Calu3 (cell line): ENCODE results near the gene TDRD10. TPM values are rescaled to one million over a fixed set of nuclear protein-coding genes. Genes with fewer than 3 reads are reported as not detected.

Experiments
- BruUV-seq: library from RNA; stranded (reverse); fragments of 400-500 nt; replicated peaks from 2 replicates; lab custom pipeline; 2021; lab: Mats Ljungman, UMichigan
- CTCF ChIA-PET: fragments of 300-600 bp; sonication (Branson Sonifier 250); formaldehyde crosslinking; loops from one replicate; lab custom pipeline; 2022; ENCODE audit warnings: antibody characterized with exemption; lab: Charles Lee
- DNase-seq: peaks from one replicate; pipeline ENCODE4 v3.0.0; 2022
- H3K27ac Mint-ChIP-seq: one replicate; pipeline ENCODE4 v1.8.0; 2022; ENCODE audit warnings: mixed read lengths; ENCODE audit not compliant: unreplicated experiment
- H3K27me3 Mint-ChIP-seq: one replicate; pipeline ENCODE4 v1.8.0; 2022; ENCODE audit warnings: mixed read lengths; ENCODE audit not compliant: unreplicated experiment
- H3K36me3 Mint-ChIP-seq: one replicate; pipeline ENCODE4 v1.8.0; 2022; ENCODE audit warnings: mild to moderate bottlenecking, moderate library complexity, mixed read lengths; ENCODE audit not compliant: insufficient read depth, unreplicated experiment
- H3K4me1 Mint-ChIP-seq: one replicate; pipeline ENCODE4 v1.8.0; 2022; ENCODE audit warnings: mild to moderate bottlenecking, low read depth, mixed read lengths; ENCODE audit not compliant: unreplicated experiment
- H3K4me3 Mint-ChIP-seq: one replicate; pipeline ENCODE4 v1.8.0; 2022; ENCODE audit warnings: mild to moderate bottlenecking, low read depth, moderate library complexity, mixed read lengths; ENCODE audit not compliant: unreplicated experiment
- H3K9me3 Mint-ChIP-seq: one replicate; pipeline ENCODE4 v1.8.0; 2022; ENCODE audit warnings: low read depth, mixed read lengths; ENCODE audit not compliant: unreplicated experiment
- intact Hi-C: fragments of 100-400 bp; cut with micrococcal nuclease; formaldehyde crosslinking; loops from one replicate; pipeline ENCODE4 v1.10.0; 2022; ENCODE audit not compliant: unreplicated experiment
- total RNA-seq: library from RNA; stranded (reverse); gene quantifications from 2 replicates; pipeline ENCODE4 v1.2.3, GENCODE V29; 2022
- TF ChIP-seq, protein P1 (sequence below): fragments of 200-600 bp; IDR thresholded peaks from one replicate; pipeline ENCODE4 v1.8.0; 2022; ENCODE audit warnings: antibody characterized with exemption; ENCODE audit not compliant: unreplicated experiment

The TDRD10 gene
- total RNA-seq, 1 experiment from 2014 or later = not detected

DNA sequence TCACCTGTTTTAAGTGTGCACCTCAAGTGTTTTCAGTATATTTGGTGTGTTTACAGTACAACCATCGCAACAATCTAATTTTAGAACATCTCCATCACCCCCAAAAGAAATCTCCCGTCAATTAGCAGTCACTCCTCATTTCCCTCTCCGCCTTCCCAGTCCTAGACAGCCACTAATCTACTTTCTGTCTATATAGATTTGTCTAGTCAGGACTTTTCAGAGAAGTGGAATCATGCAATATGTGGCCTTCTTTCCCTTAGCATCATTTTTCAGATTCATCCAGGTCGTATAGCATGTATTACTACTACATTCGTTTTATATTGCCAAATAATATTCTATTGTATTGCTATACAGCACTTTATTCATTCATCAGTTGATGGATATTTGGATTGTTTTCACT is 1.9 kb downstream of the TDRD10 start:
- H3K27me3 Mint-ChIP-seq = peaks cover 89% of the 10 kb centered on the region
- BruUV-seq = no TSS peak
- H3K4me1 Mint-ChIP-seq = no peaks in the 10 kb centered on the region
- DNase-seq = no peak
- TF ChIP-seq, protein P1, sequence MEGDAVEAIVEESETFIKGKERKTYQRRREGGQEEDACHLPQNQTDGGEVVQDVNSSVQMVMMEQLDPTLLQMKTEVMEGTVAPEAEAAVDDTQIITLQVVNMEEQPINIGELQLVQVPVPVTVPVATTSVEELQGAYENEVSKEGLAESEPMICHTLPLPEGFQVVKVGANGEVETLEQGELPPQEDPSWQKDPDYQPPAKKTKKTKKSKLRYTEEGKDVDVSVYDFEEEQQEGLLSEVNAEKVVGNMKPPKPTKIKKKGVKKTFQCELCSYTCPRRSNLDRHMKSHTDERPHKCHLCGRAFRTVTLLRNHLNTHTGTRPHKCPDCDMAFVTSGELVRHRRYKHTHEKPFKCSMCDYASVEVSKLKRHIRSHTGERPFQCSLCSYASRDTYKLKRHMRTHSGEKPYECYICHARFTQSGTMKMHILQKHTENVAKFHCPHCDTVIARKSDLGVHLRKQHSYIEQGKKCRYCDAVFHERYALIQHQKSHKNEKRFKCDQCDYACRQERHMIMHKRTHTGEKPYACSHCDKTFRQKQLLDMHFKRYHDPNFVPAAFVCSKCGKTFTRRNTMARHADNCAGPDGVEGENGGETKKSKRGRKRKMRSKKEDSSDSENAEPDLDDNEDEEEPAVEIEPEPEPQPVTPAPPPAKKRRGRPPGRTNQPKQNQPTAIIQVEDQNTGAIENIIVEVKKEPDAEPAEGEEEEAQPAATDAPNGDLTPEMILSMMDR = no peak
- CTCF ChIA-PET = no interaction called here
- H3K27ac Mint-ChIP-seq = no peak overlapping the region
- no peaks in the 10 kb centered on the region for H3K9me3 Mint-ChIP-seq
- no peaks in the 10 kb centered on the region for H3K36me3 Mint-ChIP-seq
- H3K4me3 Mint-ChIP-seq = no peak overlapping the region
- intact Hi-C loops = no loop called here

DNA sequence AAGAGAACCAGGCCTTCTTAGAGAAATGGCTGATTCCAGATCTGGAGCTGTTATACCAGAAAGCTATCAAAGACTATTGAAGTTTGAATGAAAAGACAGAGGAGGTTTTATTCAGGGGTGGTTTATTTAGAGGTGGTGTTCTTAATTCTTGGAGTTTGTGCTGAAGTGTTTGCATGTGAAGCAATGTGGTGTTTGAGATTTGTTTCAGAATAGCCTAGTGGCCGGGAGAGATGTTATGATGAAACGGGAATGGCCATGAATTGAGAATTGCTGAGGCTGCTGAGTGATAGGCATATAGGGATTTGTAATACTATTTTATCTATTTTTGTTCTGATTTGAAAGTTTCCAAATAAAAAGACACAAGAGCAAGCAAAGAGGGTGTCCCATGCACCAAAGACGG is 10.7 kb downstream of the TDRD10 start:
- intact Hi-C loops = no loop called here
- Mint-ChIP-seq H3K4me1 (no peaks in the 10 kb centered on the region), H3K9me3 (no peaks in the 10 kb centered on the region), H3K27me3 (peaks cover 80% of the 10 kb centered on the region), H3K27ac (no peak overlapping the region), H3K36me3 (no peaks in the 10 kb centered on the region), H3K4me3 (no peak overlapping the region)
- TF ChIP-seq, protein P1 = no peak
- BruUV-seq = no TSS peak
- DNase-seq = no peak
- CTCF ChIA-PET = interaction anchor here (0.5 to 0.7 kb wide), 2 partner anchors 10 to 508 kb away, joined by 4 to 5 read pairs; no protein-coding TSS in a partner anchor

DNA sequence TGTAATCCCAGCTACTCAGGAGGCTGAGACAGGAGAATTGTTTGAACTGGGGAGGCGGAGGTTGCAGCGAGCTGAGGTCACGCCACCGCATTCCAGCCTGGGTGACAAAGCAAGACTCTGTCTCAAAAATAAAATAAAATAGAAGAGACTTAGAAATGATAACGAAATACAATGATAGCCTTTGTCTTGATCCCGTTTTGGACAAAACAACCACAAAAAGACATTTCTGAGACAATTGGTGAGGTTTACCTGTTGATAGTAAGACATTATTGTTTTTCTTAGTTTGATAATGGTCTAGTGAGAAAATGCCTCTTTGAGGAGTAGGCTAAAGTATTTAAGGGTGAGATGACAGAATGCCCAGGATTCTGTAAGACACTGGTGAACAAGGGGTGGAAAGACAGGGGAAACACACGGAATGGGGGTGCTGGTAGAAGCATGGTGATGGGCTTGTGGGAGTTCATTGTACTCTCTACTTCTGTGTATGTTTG is 12.1 kb downstream of the TDRD10 start:
- no peaks in the 10 kb centered on the region for H3K36me3 Mint-ChIP-seq
- H3K27ac Mint-ChIP-seq = no peak overlapping the region
- TF ChIP-seq, protein P1 = no peak
- CTCF ChIA-PET = no interaction called here
- no peaks in the 10 kb centered on the region for H3K4me1 Mint-ChIP-seq
- H3K27me3 Mint-ChIP-seq = peaks cover 70% of the 10 kb centered on the region
- intact Hi-C loops = no loop called here
- no peak for DNase-seq
- BruUV-seq = no TSS peak
- no peak overlapping the region for H3K4me3 Mint-ChIP-seq
- no peaks in the 10 kb centered on the region for H3K9me3 Mint-ChIP-seq

DNA sequence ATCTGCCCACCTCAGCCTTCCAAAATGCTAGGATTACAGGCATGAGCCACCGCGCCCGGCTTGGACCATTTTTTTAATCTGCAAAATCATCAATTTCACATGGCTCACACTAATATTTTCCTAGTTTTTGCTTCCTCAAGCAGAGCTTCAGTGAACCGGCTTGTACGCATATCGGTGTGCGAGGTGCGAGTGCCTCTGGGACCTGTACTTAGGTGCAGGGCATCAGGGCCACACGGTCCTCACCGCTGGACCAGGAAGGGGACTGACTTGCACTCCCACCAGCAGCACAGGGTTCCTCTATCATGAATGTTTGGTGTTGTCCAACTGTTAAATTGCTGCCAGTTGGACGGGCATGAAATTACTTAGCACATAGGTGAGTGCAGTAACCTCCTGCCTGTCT is 15.6 kb downstream of the TDRD10 start:
- intact Hi-C loops = no loop called here
- CTCF ChIA-PET = no interaction called here
- Mint-ChIP-seq H3K27ac (no peak overlapping the region), H3K4me1 (no peaks in the 10 kb centered on the region), H3K9me3 (no peaks in the 10 kb centered on the region), H3K27me3 (peaks cover 83% of the 10 kb centered on the region), H3K36me3 (no peaks in the 10 kb centered on the region), H3K4me3 (no peak overlapping the region)
- DNase-seq = no peak
- TF ChIP-seq, protein P1 = no peak
- BruUV-seq = no TSS peak
